SH-SY5Y (cell line): Measurements from ENCODE around the gene GSPT1.

ENCODE experiments used
- GATA2 ChIP-seq: IDR thresholded peaks from 2 replicates; pipeline ENCODE4 v1.6.1; 2011; ENCODE audit warnings: mild to moderate bottlenecking, low read depth, low read length
- GATA3 ChIP-seq: IDR thresholded peaks from 2 replicates; pipeline ENCODE4 v1.6.1; 2011; ENCODE audit warnings: low read depth, mild to moderate bottlenecking, low read length, moderate library complexity

GSPT1 gene

DNA sequence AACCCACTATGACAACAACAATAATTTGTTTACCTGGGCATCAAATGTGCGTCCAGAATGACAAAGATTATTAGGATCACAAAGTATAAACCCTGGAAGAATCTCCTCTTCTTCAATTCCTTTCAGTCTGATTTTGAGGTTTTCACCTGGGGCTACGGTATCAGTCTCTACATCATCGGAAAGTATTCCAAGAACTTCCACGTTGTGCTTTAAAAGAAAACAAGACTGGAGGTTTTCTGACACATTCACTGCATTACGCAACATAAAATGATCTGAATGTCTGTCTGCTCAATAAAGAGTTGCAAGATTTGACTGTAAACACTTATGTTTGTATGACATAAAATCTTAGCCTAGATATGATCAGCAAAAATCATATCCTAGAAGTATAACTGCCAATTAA, 38.4 kb downstream of the GSPT1 start:
- TF ChIP-seq GATA2 (no peak), GATA3 (no peak)

DNA sequence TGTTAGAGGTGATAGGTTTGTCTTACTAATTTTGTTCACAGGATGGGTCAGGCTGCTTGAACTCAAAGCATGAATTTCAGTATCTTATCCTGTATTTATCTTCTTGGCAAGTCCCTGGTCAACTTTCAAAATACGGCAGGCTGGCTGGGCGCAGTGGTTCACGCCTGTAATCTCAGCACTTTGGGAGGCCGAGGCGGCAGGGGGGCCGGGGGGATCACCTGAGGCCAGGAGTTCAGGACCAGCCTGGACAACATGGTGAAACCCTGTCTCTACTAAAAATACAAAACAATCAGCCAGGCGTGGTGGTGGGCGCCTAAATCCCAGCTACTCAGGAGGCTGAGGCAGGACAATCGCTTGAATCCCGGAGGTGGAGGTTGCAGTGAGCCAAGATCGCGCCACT, 39.5 kb downstream of the GSPT1 start:
- TF ChIP-seq GATA3 (no peak), GATA2 (no peak)

DNA sequence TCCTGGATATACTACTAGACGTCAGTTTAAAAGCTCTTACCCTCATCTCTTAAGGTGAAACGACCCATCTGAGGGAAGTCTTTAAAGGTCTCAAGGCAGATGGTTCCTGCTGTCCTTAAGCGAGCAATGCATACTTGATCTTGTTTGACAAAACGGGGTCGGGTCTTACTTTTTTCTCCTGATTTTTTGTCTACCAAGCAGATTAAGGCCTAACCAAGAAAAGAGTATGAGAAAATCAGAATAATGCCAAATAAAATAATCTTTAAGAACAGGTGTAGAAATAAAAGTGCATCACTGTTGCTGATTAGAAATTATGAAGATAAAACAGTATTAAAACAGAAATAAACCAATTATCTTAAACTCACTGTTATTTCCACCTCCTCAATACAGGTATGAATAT, 40.0 kb downstream of the GSPT1 start:
- no peak for TF ChIP-seq GATA3
- TF ChIP-seq GATA2, result no peak

DNA sequence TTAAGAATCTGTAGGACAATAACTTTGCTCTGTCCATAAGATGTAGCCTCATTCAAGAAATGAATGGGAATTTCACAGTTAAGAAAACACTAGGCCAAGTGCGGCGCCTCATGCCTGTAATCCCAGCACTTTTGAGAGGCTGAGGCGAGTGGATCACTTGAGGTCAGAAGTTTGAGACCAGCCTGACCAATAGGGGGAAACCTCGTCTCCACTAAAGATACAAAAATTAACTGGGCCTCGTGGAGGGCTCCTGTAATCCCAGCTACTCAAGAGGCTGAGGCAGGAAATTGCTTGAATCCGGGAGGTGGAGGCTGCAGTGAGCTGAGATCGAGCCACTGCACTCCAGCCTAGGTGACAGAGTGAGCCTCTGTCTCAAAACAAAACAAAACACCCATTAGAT, 44.6 kb downstream of the GSPT1 start:
- TF ChIP-seq GATA3, result no peak
- no peak for TF ChIP-seq GATA2

DNA sequence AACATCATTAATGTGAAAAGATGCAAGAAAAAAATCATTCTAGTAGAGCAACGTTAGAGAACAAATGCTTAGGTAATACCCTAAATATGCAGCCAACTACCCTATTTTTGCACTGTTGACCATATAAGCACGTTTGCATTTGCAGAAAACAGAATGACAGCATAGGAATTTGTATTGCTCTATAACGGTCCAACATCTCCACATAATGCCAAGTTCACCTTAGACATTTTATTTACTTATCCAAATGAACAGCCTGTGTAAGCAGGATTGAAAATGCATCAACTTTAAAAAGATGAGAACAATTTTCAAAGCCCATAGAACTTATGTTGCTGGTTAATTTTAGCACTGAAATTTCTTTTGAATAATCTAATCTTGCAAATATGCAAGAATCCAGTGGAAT, 45.4 kb downstream of the GSPT1 start:
- TF ChIP-seq GATA3, result no peak
- TF ChIP-seq GATA2, result no peak

DNA sequence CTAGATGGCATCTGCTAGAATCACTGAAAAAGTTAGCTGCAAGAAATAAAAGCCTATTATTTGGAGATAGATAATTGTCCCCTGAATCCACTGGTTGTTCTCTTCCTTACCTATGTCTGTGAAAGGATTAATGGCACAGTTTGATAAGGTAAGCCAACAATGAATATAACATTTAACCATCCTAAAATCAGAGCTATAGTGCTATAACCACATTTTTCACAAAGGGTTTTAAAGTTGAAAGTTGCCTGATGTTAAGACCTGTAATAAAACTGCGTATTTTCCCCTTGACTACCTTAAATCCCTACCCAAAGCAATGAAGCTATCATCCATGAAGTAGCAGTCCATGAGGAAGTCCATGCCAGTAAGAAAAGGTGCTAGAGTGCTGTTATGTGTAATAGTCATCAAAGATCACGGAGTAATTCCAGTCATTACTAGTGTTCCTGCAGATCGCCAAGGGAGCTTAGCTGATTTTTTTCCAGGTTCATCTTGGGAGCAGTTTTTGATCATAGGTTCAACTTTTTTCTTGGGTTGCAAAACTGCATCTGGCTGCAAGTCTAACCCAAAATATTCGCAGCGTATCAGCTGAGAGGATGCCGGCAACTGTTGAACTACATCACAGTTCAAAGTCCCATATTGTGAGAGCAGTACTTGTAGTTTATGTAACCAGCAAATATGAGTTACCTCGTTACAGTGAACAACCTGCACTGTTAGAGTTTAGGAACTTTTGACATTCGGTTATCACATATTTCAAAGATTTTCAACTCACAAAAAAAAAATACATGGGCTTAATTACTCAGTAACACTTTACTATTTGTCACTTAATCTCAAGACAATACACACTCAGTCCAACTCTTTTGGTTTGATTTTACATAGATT, 46.2 kb downstream of the GSPT1 start:
- no peak for TF ChIP-seq GATA3
- TF ChIP-seq GATA2, result no peak

DNA sequence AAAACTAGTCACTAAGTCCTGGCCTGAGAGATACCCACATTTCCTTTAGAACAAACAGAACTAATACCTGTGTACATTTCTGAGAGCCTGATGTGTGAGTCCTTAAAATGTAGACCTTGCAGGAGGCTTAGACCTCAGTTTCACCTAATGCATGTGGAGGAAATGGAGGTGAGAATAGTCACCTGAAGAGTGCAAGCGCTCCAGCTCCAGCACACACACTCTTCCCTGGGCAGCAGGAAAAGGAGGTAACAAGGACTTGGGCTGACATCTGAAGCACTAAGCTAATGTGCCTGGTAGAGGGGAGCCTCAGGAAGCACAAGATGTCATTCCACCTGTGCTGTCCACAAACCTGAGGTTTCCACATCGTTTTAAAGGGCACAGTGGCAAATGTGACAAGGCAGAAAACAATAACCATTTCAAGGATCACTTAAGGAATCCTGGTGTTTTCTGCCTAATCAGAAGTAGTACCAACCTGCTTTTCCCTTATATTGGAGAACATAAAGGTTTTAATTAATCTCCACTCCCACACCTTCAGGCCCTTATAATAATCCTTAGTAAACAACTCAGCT, 47.3 kb downstream of the GSPT1 start:
- no peak for TF ChIP-seq GATA3
- no peak for TF ChIP-seq GATA2

DNA sequence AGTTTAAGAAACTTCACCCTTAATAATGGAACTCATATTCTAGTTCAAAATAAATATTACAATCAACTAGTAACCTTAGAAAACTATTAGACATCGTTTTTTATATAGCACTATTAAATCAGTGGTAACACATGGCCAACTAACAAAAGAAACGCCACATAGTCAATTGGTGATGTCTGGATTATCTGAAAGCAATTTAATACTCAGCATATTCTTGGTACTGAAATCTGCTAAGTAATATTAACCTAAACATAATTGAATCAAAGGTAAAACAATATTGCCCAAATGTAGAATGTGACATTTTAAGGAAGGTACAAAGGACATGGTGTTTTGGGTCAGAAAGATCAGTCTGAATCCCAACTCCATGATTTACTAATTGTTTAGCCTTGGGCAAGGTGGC, 53.3 kb downstream of the GSPT1 start:
- TF ChIP-seq GATA3 (no peak), GATA2 (no peak)

DNA sequence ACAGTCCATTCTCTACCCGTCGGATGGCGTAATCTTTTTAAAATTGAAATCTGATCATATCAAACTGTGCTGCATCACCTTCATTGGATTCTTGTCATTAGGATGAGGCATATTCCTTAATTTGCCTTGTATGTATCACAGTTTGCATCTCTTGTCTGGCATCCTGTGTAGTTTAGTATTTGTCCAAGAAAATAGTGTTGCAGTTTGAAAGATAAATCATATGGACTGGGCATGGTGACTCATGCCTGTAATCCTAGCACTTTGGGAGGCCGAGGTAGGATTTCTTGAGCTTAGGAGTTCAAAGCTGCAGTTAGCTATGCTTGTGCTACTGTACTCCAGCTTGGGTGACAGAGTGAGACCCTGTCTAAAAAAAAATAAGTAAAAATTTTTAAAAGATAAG, 58.6 kb downstream of the GSPT1 start:
- no peak for TF ChIP-seq GATA3
- TF ChIP-seq GATA2, result no peak

DNA sequence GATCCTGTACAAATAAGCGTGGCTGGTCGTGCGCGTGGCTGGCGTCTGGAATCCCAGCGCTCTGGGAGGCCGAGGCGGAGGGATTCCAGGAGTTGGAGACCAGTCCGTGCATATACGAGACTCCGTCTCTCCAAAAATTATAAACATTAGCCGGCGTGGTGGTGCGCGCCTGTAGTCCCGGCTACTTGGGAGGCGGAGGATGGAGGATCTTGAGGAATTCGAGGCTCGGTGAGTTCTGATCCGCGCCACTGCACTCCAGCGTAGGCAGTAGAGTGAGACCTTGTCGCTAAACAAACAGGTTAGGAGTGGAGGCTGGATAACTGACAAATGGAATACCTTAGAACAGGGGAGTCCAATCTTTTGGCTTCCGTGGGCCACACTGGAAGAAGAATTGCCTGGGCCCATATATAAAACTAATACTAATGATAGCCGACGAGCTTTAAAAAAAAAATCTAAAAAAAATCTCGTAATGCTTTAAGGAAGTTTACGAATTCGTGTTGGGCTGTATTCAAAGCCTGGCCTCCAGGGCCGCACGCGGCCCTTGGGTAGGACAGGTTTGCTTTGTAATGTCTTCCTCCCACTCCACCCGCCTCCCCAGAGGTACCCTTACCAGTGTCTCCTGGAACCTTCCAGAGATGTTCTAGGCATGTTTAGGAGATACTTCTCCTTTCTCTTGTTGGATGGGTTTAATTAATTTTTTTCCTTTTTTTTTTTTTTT, 63.5 kb downstream of the GSPT1 start:
- TF ChIP-seq GATA2 (no peak), GATA3 (no peak)

DNA sequence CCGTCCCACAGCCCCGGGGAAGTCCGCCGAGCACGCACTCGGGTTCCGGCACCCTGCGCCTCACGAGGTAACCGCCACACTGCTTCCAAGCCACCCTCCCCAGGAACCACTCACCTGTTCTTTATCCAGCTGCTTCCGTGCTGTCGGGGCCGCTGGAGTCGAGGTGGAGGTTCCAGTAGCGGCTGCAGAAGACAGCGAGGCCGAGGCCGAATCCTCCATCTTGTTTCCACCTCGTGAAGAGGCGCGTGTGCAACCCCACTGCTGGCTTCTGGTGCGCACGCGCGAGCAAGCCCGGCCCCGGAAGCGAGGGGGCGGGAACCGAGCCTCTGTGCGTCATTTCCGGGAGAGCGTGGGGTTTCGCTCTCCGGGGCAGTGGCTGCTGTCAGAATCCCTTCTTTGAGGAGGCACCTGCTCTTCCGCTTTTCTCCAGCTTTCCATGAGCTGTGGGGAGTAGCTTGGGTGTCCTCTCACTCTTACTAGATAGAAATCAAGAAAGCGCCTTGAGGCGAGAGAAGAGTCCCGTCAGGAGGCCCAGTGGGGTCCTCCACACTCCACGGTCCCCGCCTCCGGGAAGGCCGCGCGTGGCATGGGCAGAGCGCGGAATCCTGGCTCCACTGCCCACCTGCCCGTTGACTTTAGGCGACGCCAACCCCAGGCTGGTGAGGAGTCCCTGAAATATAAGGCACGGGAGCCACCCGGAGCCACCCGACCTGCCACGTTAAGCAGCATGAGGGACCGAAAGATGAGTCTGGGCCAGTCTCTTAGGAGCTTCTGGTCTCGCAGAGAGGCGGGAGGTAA, 64.3 kb downstream of the GSPT1 start, which contains the start of gene RSL1D1:
TSS of gene RSL1D1 (minus strand) at position 249 of the 798 bp plus-strand sequence. CDS start at position 219, 30 bp downstream.
- TF ChIP-seq GATA3 (no peak), GATA2 (no peak)

DNA sequence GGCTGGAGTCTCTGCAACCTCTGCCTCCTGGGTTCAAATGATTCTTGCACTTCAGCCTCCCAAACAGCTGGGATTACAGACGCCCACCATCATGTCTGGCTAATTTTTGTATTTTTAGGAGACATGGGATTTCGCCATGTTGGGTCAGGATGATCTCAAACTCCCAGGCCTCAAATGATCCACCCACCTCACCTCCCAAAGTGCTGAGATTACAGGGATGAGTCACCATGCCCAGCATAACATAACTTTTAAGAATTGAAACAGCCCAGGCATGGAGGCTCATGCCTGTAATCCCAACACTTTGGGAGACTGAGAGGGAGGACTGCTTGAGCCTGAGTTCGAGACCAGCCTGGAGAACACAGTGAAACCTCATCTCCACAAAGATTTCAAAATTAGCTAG, 66.9 kb downstream of the GSPT1 start:
- TF ChIP-seq GATA3 (no peak), GATA2 (no peak)

DNA sequence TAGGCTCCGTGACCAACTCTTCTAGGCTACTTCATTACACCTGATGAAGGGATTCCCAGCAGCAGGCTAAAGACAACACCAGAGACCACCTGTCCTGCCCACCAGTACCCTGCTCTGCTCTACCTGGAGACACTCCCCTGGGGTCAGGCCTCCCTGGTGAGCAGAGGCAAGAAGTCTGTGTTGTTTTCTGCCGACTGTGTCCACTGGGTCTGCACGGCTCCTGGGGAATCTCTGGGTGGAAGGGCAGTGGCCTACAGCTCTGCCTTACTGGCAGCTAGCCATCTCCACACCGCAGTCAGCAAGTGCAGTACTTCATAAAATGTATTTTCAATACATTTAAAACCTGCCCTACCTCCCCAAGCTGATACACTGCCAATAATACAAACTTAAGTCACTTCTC, 71.3 kb downstream of the GSPT1 start:
- no peak for TF ChIP-seq GATA2
- no peak for TF ChIP-seq GATA3

DNA sequence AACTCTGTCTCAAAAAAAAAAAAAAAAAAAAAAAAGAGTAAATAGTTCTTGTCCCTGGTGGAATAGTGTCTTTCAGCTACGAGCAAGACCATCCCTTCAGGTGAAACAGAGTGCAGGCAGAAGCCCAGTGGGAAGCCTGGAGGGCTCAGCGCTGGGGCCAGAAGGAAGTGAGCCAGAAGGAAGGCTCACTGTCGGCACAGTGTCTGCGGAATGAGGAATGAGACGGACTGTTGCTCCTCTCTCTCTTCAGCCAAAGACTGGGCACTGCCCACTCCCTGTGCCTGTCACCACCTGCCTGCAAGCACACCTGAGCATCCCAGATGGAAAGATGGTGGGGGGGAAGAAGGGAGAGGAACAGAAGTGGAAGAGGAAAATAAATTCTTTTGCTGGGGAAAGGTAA, 71.9 kb downstream of the GSPT1 start:
- TF ChIP-seq GATA2, result no peak
- TF ChIP-seq GATA3, result no peak

DNA sequence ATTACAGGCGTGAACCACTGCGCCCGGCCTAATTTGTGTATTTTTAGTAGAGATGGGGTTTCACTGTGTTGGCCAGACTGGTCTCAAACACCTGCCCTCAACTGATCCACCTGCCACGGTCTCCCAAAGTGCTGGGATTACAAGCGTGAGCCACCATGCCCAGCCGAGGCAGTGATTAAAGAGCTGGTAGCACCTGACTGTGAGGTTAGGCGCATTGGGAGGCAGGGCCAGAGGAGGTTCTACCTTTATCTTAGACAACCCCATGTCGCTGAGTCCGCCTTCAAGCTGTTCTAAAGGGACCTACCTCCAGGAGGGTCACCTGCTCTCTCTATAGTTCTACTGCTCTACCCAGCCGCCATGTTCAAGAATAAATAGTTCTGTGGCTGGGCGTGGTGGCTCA, 72.5 kb downstream of the GSPT1 start:
- no peak for TF ChIP-seq GATA2
- TF ChIP-seq GATA3, result no peak
